ENCODE data around the gene GRIN2A. TPM values are rescaled to one million over a fixed set of nuclear protein-coding genes. Genes with fewer than 3 reads are reported as not detected.

The GRIN2A gene
- total RNA-seq, 1 donor, result 3.4 TPM

- DNase-seq (ENCODE audit: low read depth), result no peak
- H3K4me3 ChIP-seq (ENCODE audit: low read depth, low read length), result no peak overlapping the region
- TF ChIP-seq CTCF (IDR thresholded peaks at IDR 0.05; ENCODE audit: insufficient read depth, low read length), result no peak
These were observed 459.1 kb downstream of the GRIN2A start for GRCh38 chr16:9723136-9723535.

GRCh38 chr16:9713907-9714306 lies 468.3 kb downstream of the GRIN2A start:
- TF ChIP-seq CTCF (IDR thresholded peaks at IDR 0.05; ENCODE audit: insufficient read depth, low read length), result no peak
- DNase-seq (ENCODE audit: low read depth), result no peak
- no peak overlapping the region for H3K4me3 ChIP-seq (ENCODE audit: low read depth, low read length)

GRCh38 chr16:9713156-9713555 lies 469.1 kb downstream of the GRIN2A start:
- no peak for TF ChIP-seq CTCF (IDR thresholded peaks at IDR 0.05; ENCODE audit: insufficient read depth, low read length)

GRCh38 chr16:9708972-9709620 lies 473.1 kb downstream of the GRIN2A start:
- no peak for TF ChIP-seq CTCF (IDR thresholded peaks at IDR 0.05; ENCODE audit: insufficient read depth, low read length)
- no peak for DNase-seq (ENCODE audit: low read depth)
- H3K4me3 ChIP-seq (ENCODE audit: low read depth, low read length), result no peak overlapping the region

More at GRCh38 chr16:9713156-9713555, 469.1 kb downstream of the GRIN2A start:
- DNase-seq (ENCODE audit: low read depth), result no peak
- no peak overlapping the region for H3K4me3 ChIP-seq (ENCODE audit: low read depth, low read length)

GRCh38 chr16:9706217-9706836 lies 475.9 kb downstream of the GRIN2A start:
- TF ChIP-seq CTCF (IDR thresholded peaks at IDR 0.05; ENCODE audit: insufficient read depth, low read length), result no peak
- DNase-seq (ENCODE audit: low read depth), result peak; percentile 67
- no peak overlapping the region for H3K4me3 ChIP-seq (ENCODE audit: low read depth, low read length)

GRCh38 chr16:9703731-9704130 lies 478.5 kb downstream of the GRIN2A start:
- H3K4me3 ChIP-seq (ENCODE audit: low read depth, low read length), result no peak overlapping the region
- DNase-seq (ENCODE audit: low read depth), result peak; percentile 13
- TF ChIP-seq CTCF (IDR thresholded peaks at IDR 0.05; ENCODE audit: insufficient read depth, low read length), result no peak

Small RNAs within 50 kb of the gene (small RNA-seq; reads per million reads assigned to genes)
- not detected for gene RN7SL493P

Other genes with a start within 250 kb of the GRIN2A start
- 1.1 and 1.9 TPM in 2 replicates for gene ATF7IP2, start 203.6 kb upstream of the GRIN2A start, total RNA-seq (ENCODE audit: low replicate concordance)